ENCODE results near the gene SEMA3B. TPM values are rescaled to one million over a fixed set of nuclear protein-coding genes. Genes with fewer than 3 reads are reported as not detected.

SEMA3B gene
- total RNA-seq, 1 experiment from 2014 or later, result 21.8 TPM

DNA sequence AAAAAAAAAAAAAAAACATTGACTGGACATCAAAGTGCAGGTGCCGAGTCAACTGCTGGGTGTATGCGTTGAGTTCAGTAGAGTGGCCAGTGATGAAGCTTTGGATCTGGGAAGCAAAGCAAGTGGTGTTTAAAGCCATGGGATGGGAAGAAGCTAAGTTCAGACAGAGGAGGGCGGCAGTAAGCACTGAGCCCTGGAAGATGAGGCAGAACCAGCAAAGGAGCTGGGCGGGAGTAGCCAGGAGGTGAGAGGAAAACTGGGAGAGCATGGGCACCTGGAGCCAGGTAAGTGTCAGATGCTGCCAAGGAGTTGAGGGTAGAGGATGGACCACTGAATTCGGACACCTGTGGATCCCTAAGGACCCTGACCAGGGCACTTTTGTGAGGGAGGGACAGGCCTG lies 44.3 kb upstream of the SEMA3B start:
- POLR2A ChIA-PET, result no interaction called here
- CTCF ChIA-PET, result interaction anchor here (0.7 to 4.2 kb wide), 8 partner anchors 9 to 318 kb away, joined by 3 to 100 read pairs (median 6); no protein-coding TSS in a partner anchor
- H3K4me1 ChIP-seq, result peaks cover 6% of the 10 kb centered on the region; the same call in 1 of the 2 replicates

GRCh38 chr3:50226888-50227389 lies 42.0 kb upstream of the SEMA3B start:
- H3K36me3 Mint-ChIP-seq (ENCODE audit: insufficient read depth, unreplicated experiment), result no peaks in the 10 kb centered on the region
- H3K4me3 Mint-ChIP-seq (ENCODE audit: unreplicated experiment), result peak overlapping the region; percentile 78
- H3K4me1 Mint-ChIP-seq (ENCODE audit: low read depth, unreplicated experiment), result no peaks in the 10 kb centered on the region
- no peak for TF ChIP-seq CTCF (IDR thresholded peaks at IDR 0.05; ENCODE audit: insufficient read depth in 1 of 2, low read depth in 1 of 2, low read length in 1 of 2, severe bottlenecking in 1 of 2, unreplicated experiment in 1 of 2)
- Histone ChIP-seq H3K4me1 (peaks cover 6% of the 10 kb centered on the region; the same call in 1 of the 2 replicates), H3K36me3 (ENCODE audit: control insufficient read depth, insufficient read depth, low read length) (no peaks in the 10 kb centered on the region), H3K4me3 (ENCODE audit: low read depth, low read length) (peak overlapping the region; percentile 72), H3K9me3 (no peaks in the 10 kb centered on the region), H3K27me3 (replicated peaks; ENCODE audit: control insufficient read depth, insufficient read depth, low read length) (no peaks in the 10 kb centered on the region)
- no peaks in the 10 kb centered on the region for H3K27me3 Mint-ChIP-seq (ENCODE audit: insufficient read depth, unreplicated experiment)
- no peak for DNase-seq
- CTCF ChIA-PET, result interaction anchor here (0.7 to 4.2 kb wide), 11 partner anchors 9 to 277 kb away, joined by 3 to 100 read pairs (median 8); partner anchors contain the start of genes GNAI2 and SEMA3B
- peak overlapping the region; percentile 78 for H3K27ac Mint-ChIP-seq (ENCODE audit: unreplicated experiment)
- no peaks in the 10 kb centered on the region for H3K9me3 Mint-ChIP-seq (ENCODE audit: unreplicated experiment)
- no TSS peak for BruUV-seq (replicated peaks)
- intact Hi-C loops (cut with micrococcal nuclease; ENCODE audit: unreplicated experiment), result loop anchor here (1.0 to 2.0 kb wide), 7 partner anchors 8 to 106 kb away; no protein-coding TSS in a partner anchor
- POLR2A ChIA-PET, result interaction anchor here (0.6 to 1.8 kb wide), 3 partner anchors 9 to 37 kb away, joined by 3 to 6 read pairs (median 6); partner anchors contain the start of gene GNAI2

More for the DNA sequence above, 44.3 kb upstream of the SEMA3B start:
- TF ChIP-seq CTCF (IDR thresholded peaks at IDR 0.05; ENCODE audit: insufficient read depth in 1 of 2, low read depth in 1 of 2, low read length in 1 of 2, severe bottlenecking in 1 of 2, unreplicated experiment in 1 of 2), result no peak
- Mint-ChIP-seq H3K4me3 (ENCODE audit: unreplicated experiment) (no peak overlapping the region), H3K9me3 (ENCODE audit: unreplicated experiment) (no peaks in the 10 kb centered on the region), H3K36me3 (ENCODE audit: insufficient read depth, unreplicated experiment) (no peaks in the 10 kb centered on the region), H3K27me3 (ENCODE audit: insufficient read depth, unreplicated experiment) (no peaks in the 10 kb centered on the region), H3K27ac (ENCODE audit: unreplicated experiment) (no peak overlapping the region), H3K4me1 (ENCODE audit: low read depth, unreplicated experiment) (no peaks in the 10 kb centered on the region)
- Histone ChIP-seq H3K4me3 (ENCODE audit: low read depth, low read length) (no peak overlapping the region), H3K9me3 (no peaks in the 10 kb centered on the region), H3K36me3 (ENCODE audit: control insufficient read depth, insufficient read depth, low read length) (no peaks in the 10 kb centered on the region), H3K27me3 (replicated peaks; ENCODE audit: control insufficient read depth, insufficient read depth, low read length) (no peaks in the 10 kb centered on the region)
- intact Hi-C loops (cut with micrococcal nuclease; ENCODE audit: unreplicated experiment), result no loop called here
- DNase-seq, result no peak
- no TSS peak for BruUV-seq (replicated peaks)

- peak; percentile 97 for DNase-seq
Measured at GRCh38 chr3:50227390-50228183, 41.4 kb upstream of the SEMA3B start.

More at GRCh38 chr3:50227390-50228183, 41.4 kb upstream of the SEMA3B start:
- ChIA-PET POLR2A (interaction anchor here (1.8 kb wide), 1 partner anchor 8 kb away, joined by 6 read pairs; the partner anchor contains the start of gene GNAI2), CTCF (interaction anchor here (0.7 to 4.2 kb wide), 10 partner anchors 8 to 37 kb away, joined by 3 to 100 read pairs (median 8); partner anchors contain the start of gene GNAI2)
- H3K4me1 Mint-ChIP-seq (ENCODE audit: low read depth, unreplicated experiment), result no peaks in the 10 kb centered on the region
- TSS peak; percentile 66 for BruUV-seq (replicated peaks)
- no peaks in the 10 kb centered on the region for H3K27me3 Mint-ChIP-seq (ENCODE audit: insufficient read depth, unreplicated experiment)
- H3K4me3 ChIP-seq (ENCODE audit: low read depth, low read length), result peak overlapping the region; percentile 72
- H3K9me3 Mint-ChIP-seq (ENCODE audit: unreplicated experiment), result no peaks in the 10 kb centered on the region
- H3K36me3 ChIP-seq (ENCODE audit: control insufficient read depth, insufficient read depth, low read length), result no peaks in the 10 kb centered on the region
- peak overlapping the region; percentile 78 for H3K27ac Mint-ChIP-seq (ENCODE audit: unreplicated experiment)
- H3K4me3 Mint-ChIP-seq (ENCODE audit: unreplicated experiment), result peak overlapping the region; percentile 78
- no peaks in the 10 kb centered on the region for H3K9me3 ChIP-seq
- intact Hi-C loops (cut with micrococcal nuclease; ENCODE audit: unreplicated experiment), result loop anchor here (1.0 to 2.0 kb wide), 4 partner anchors 8 to 97 kb away; no protein-coding TSS in a partner anchor
- TF ChIP-seq CTCF (IDR thresholded peaks at IDR 0.05; ENCODE audit: insufficient read depth in 1 of 2, low read depth in 1 of 2, low read length in 1 of 2, severe bottlenecking in 1 of 2, unreplicated experiment in 1 of 2), result peak; percentile 62 to 82
- peaks cover 6% of the 10 kb centered on the region; the same call in 1 of the 2 replicates for H3K4me1 ChIP-seq
- H3K27me3 ChIP-seq (replicated peaks; ENCODE audit: control insufficient read depth, insufficient read depth, low read length), result no peaks in the 10 kb centered on the region
- no peaks in the 10 kb centered on the region for H3K36me3 Mint-ChIP-seq (ENCODE audit: insufficient read depth, unreplicated experiment)

Data from Caco-2 (cell line).